GM21576 (cell line): ENCODE data around the gene EXOC2.

Experiments used
- ATAC-seq: cut with Tn5 transposase; IDR thresholded peaks from one replicate; pipeline ENCODE4 v1.9.1; 2021; ENCODE audit warnings: mild to moderate bottlenecking, moderate library complexity; ENCODE audit not compliant: unreplicated experiment

The EXOC2 gene

GRCh38 chr6:692858-693722 lies at the start of gene EXOC2:
EXOC2 (minus strand) TSS chr6:693139; CDS start chr6:637818, 55,321 bp downstream.
- peak; percentile 84 for ATAC-seq

- no peak for ATAC-seq
Measured at GRCh38 chr6:741410-742339, 48.7 kb upstream of the EXOC2 start.

GRCh38 chr6:736657-737446 lies 43.9 kb upstream of the EXOC2 start:
- no peak for ATAC-seq

- ATAC-seq = no peak
Measured at GRCh38 chr6:733431-734219, 40.7 kb upstream of the EXOC2 start.

- no peak for ATAC-seq
Measured at GRCh38 chr6:731924-732323, 39.0 kb upstream of the EXOC2 start.

GRCh38 chr6:729606-730320 lies 36.8 kb upstream of the EXOC2 start:
- ATAC-seq = no peak

- ATAC-seq = no peak
Measured at GRCh38 chr6:727856-728255, 34.9 kb upstream of the EXOC2 start.

GRCh38 chr6:723540-723939 lies 30.6 kb upstream of the EXOC2 start:
- ATAC-seq = no peak

- ATAC-seq = no peak
Measured at GRCh38 chr6:722608-723007, 29.7 kb upstream of the EXOC2 start.

GRCh38 chr6:722077-722524 lies 29.2 kb upstream of the EXOC2 start:
- ATAC-seq = no peak

- no peak for ATAC-seq
Measured at GRCh38 chr6:718345-718744, 25.4 kb upstream of the EXOC2 start.

- no peak for ATAC-seq
Measured at GRCh38 chr6:717135-717534, 24.2 kb upstream of the EXOC2 start.

GRCh38 chr6:715709-716491 lies 23.0 kb upstream of the EXOC2 start:
- ATAC-seq = no peak

GRCh38 chr6:714100-714499 lies 21.2 kb upstream of the EXOC2 start:
- ATAC-seq = no peak

GRCh38 chr6:713351-713750 lies 20.4 kb upstream of the EXOC2 start:
- no peak for ATAC-seq

GRCh38 chr6:712805-713204 lies 19.9 kb upstream of the EXOC2 start:
- ATAC-seq = no peak

- no peak for ATAC-seq
Measured at GRCh38 chr6:711925-712324, 19.0 kb upstream of the EXOC2 start.
